GDM1 (cell line): ENCODE data around the gene EVPL.

Source experiments
- DNase-seq: peaks from one replicate; lab custom pipeline; 2025; lab: John Stamatoyannopoulos, UW

Gene EVPL

DNA sequence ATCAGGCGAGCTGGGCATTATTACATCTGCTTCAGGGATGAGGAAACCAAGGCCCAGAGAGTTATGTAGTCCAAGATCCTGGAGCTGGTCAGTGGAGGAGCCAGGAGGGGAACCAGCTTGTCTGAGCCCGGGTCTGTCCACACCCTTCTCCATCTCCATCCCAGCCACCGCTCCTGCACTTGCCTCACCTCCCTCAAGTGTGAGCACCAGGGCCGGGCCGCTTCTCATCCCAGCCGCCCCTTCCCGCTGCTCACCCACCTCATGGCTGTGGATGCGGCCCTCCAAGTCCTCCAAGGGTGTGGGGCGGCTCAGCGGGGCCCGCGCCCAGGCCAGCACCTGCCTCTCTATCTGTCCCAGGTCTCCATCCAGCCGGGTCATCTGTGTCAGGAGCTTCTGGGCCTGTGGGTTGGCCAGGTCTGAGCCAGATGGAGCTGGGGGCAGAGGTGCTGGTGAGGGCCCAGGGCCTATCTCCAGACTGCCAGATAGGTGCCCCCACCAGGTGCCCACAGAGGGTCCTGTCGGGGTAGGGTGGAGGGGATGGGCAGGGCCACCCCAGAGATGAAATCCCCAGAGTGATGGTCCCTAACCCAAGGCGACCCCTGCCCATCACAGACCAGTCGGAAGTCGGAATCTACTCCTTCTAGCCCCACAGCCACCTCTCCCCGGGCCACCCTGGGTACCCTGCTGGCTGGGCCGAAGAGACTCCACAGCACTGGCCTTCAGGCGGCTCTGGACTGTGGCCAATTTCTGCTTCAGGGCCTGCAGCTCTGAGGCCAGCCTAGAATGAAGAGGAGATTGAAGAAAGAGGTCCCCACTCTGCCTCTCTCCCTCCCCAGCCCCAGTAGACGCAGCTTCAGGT is 9.4 kb downstream of the EVPL start:
- DNase-seq, result no peak

DNA sequence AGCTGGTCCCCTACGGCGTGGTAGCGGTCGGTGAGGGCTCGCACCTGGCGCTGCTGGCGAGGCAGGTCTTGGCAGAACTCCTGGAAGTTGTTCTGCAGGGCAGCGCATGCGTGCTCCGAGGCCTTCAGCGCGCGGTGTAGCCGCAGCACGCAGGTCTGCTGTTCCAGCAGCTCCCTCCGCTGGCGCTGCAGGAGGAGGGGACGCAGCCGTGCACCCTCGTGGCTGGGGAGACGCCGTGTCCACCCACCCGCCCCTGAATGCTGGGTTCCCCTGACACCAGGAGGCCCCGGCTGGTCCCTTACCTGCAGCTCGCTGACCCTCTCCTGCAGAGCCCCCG is 12.2 kb downstream of the EVPL start:
- DNase-seq, result no peak

DNA sequence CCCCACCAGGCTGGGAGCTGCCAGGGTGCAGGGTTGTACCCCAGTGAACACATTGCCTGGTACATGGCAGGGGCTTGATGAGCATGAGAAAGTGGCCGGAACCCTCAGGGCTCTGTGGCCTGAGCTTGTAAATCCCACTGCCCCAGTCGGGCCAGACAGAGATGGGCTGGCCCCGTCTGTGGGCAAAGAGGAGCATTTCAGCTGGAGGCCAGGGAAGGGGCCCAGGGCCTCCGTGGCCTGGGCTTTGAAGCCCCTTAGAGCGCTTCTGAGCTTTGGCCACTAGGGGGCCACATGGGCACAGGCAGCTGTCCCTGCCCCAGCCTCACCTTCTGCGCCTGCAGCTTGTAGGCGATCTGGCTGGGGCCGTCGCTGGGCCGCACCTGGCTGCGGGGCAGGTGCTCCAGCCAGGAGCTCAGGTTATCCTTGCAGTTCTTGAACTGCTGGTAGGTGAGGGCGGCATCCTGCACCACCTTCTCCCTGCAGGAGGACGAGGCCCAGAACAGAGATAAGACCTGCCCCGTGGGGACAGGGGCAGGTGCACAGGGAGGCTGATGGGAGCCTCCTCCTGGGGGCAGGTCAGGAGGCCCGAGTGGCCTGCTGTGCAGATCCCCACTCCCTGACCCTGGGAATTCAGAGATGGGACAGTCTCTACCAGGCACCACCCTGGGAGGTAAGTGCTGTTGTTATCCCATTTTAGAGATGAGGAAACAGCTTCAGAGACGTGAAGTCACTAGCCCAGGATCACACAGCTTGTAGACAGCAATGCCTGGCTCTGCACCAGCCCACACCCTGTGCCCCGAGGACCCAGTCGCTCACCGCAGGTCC is 12.8 kb downstream of the EVPL start:
- DNase-seq, result peak; percentile 60

DNA sequence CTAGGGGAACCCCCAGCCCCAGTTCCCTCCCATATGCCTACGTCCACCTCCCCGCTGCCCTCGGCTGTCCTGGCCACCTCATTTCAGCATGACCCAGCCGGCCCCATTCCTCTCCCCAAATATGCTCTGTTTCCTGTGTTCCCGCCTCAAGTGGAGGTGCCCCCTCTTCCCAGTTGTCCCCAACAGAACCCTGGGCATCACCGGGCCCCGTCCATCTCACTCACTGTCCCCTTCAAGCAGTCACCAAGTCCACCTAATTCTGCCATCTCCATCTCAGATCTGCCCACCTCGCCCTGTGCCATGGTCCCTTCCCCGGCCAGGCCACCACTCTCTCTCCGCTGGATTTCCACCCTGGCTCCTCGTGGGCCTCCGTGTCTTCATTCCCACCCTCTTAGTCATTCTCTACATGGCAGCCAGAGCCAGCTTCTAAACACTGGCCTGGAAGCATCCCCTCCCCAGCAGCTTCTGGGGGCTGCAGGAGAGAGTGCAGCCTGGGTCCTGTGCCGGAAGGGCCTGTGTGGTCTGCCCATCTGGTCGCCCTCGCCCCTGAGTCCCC is 13.7 kb downstream of the EVPL start:
- no peak for DNase-seq

DNA sequence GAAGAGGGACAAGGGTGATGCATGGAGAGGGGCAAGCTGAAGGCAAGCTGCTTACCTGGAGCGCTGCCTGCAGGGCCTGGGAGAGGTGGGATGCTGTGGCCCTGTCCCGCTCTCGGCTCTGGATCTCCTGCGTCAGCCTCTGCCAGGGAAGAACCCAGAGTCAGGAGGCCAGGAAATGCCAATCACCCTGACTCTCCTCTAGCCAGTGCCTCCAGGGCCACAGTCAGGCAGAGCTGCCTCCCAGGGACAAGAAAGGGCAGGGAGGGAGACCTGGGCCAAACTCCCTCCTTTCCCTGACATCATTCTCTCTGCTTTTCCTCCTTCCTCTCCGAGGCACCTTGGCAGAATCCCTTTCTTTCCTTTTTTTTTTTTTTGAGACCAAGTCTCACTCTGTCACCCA is 15.2 kb downstream of the EVPL start:
- DNase-seq, result no peak

DNA sequence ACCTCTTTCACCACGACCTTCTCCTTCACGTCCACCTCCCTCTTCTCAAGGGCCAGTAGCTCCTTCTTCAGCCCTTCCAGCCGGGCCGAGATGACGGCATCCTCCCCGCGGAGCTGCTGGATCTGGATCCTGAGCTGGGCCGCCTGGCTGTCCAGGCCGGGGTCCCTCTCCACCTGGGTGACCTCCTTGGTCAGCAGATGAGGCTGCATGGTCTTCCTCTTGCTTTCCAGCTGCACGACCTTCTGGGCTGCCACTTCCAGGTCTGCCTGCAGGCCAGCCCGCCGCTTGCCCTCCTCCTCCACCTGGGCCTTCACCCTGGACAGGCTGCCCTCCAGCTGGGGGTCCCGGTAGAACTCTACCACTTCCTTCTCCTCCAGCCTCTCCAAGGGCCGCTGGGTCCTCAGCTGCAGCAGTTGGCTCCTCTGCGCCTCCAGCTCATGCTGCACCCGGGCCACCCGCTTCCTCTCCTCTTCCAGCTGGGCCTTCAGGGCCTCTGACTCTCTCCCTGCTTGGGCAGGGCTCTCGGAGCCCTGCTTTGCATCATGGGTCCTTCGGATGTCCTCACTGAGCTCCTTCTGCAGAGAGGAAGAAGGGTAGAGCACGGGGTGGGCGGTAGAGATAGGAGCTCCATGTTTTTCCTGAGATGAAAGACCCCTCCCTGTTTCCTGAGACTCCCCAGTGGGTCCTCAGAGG is 17.0 kb downstream of the EVPL start:
- no peak for DNase-seq

DNA sequence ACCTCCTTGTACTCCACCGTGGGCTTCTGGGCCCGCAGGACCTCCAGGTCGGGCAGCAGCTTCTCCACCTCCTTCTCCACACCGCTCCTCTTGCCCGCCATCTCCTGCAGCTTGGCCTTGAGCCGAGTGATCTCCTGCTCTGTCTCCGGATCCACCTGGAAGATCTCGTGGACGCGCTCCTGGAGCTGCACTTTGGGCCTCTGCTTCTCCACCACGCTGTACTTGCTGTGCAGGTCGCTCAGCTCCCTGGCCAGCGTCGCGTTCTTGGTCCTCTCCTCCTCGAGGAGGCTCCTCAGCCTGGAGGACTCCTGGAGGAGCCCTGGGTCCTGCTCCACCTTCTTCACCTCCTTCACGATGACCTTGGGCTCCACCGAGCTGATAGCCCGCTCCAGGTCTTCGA is 17.7 kb downstream of the EVPL start:
- no peak for DNase-seq

DNA sequence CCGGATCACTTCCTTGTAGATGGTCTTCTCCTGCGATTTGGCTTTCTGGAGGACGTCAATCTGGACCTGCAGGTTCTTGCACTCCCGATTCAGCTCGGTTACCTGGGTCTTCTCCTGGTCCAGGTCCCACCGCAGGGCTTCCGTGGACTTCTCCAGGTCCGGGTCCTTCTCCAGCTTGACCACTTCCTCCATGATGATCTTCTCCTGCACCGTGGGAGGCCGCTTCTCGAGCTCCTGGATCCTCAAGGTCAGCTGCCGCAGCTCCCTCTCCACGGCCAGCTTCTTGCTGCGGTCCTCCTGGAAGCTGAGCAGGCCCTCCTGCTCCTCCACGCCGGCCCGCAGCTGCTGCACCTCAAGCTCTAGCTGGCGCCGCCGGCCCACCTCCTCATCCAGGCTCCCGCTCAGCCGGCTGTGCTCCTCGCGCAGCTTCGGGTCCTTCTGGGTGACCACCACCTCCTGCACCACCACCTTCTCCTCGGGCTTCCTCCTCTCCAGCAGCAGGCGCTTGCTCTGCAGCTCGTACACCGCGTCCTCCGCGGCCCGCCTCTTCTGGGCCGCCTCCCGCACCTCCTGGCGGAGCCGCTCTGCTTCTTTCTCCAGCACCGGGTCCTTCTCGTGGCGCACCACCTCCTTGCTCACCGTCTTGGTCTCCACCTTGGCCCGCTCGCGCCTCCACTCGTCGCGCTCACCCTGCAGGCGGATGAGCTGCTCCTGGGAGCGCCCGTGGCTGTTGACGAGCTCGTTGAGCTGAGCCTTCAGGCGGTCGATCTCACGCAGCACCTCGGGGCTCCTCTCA is 18.3 kb downstream of the EVPL start:
- no peak for DNase-seq

DNA sequence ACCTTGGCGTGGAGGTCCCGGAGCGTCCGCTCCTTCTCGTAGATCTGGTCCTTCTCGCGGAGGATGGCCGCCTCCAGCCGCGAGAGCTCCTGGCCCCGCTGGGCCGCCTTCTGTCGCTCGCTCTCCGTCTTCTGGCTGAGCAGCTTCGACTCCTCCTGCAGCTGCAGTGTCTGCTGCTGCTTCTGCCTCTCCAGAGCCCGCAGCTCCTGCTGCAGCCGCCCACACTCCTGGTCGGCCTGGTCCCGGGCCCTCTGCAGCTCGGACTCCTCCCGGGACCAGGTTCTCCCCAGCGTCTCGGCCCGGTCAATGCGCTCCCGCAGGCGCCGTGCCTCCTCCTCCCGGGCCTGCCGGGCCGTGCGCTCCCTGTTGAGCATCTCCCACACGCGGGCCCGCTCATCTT is 18.9 kb downstream of the EVPL start:
- no peak for DNase-seq

DNA sequence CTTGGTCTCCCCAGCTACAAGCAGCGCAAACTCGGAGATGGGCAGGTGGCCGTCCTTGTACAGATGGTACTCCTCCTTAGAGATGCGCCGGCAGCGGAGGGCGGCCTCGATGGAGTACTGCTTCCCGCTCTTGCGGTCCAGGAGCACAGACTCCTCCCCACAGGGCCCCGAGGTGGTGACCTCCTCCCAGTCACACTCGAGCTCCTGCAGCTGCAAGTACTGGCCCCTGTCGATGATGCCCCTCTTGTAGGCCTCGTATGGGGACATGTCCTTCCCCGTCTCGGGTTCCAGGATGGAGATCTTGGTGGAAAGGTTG is 19.3 kb downstream of the EVPL start:
- DNase-seq, result no peak

DNA sequence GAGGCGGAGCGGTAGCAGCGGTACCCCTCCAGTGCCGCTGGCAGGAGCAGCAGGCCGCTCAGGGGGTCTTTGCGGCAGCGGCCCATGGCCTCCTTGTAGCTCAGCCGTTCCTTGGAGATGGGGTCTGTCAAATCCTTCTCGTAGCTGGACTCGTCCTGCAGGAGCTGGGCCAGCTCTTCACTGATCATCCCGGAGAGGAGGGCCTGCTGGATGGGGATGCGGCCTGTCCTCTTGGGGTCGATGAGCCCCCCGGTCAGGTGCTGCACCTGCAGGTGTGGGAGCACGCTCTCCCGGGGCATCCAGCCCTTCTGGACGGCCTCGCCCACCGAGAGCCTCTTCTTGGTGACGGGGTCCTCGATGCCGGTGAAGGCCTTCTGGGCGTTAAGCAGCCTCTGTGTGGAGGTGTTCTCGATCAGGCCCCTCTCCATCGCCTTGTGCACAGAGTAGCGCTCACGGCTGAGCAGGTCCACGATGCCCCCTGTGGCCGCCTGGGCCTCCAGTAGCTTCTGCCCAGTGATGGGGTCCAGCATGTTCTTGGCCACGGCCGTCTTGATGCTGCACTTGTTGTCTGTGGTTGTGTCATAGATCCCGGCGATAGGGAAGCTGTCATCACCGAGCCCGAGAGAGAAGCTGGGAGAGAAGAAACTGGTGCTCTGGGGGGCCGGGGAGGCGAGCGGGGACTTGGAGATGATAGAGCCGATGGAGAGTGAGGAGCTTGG is 19.8 kb downstream of the EVPL start:
- no peak for DNase-seq

DNA sequence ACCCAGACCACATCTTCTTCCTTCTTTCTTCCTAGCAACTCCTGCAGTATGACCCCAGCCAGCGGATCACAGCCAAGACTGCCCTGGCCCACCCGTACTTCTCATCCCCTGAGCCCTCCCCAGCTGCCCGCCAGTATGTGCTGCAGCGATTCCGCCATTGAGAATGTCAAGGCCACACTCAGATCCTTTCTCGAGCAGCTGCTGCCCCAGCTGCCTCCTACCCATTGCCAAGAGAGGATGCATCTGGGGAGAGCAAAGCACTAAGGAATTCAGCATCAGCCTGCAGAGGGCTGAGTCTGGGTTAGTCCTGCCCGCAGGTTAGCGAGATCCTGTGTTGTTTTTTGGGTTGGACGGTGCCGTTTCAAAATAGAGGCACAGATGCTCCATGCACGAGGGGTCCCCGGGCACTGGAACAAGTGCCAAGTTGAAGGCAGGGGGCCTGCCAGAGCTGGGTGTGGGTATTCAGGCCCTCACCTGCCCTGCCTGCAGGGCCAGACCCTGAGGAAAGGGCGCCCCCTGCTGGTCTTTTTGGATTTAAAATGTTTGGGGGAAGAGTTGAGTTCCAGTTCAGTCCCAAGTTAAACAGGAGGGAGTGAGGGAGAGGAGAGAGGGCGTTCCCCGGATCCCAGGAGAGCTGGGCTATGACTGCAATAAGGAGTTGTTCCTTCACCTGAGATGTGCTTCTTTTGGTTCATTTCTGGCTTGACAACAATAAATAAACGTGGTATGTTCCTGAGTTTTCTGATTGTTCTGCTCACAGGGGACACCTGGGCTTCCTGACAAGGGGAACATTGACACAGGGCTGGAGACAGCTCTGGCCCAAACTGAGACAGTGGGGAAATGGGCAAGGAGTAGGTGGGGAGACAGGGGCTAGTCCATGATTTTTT is 21.6 kb downstream of the EVPL start:
- DNase-seq, result peak; percentile 40

DNA sequence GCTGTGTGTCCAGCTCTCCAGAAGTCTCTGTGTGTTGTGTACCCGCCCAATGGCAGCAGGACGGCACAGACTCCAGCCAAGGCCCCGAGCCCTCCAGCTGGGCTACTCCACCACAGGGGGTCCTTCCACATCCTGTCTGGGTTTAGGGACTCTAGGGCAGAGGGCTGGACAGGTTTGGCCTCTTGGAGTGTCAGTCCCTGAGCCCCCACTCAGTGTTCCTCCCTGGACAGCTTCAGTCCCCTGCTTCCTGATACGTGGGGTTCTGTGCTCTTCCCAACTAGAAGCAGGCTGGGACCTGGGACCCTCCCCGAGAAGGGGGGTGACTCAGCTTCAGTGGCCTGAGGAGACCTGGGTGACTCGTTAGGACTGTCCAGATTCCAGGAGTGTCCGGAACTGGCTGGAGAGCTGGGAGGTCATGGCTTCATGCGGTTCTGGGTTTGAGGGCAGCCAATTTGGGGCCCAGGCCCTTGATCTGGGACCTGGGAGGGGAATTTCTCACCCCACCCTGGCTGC is 22.3 kb downstream of the EVPL start:
- DNase-seq, result no peak

DNA sequence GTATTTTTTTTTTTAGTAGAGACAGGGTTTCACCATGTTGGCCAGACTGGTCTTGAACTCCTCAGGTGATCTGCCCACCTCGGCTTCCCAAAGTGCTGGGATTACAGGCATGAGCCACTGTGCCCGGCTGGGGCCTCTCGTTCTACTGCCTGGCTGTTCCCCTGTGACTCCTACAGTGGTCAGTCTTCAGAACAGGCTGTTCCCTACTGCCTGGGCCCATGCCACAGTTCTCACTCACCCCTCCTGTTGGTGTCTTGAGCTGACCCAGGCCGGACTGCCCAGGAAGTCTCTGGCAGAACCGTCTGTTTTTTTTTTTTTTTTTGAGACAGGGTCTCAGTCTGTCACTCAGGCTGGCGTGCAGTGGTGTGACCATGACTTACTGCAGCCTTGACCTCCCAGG is 23.2 kb downstream of the EVPL start:
- DNase-seq, result no peak

DNA sequence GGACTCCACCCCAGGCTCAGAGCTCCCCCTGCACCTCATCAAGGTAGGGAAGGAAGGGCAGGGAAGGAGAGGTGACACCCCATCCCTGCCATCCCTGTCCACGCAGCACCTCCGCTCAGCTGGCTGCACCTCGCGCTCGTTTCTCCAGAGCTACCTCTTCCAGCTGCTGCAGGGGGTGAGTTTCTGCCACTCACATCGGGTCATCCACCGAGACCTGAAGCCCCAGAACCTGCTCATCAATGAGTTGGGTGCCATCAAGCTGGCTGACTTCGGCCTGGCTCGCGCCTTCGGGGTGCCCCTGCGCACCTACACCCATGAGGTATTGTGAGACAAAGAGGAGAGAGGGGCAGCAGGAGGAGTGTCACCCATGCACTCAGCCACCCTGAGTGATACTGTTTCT is 25.0 kb downstream of the EVPL start:
- DNase-seq, result no peak

DNA sequence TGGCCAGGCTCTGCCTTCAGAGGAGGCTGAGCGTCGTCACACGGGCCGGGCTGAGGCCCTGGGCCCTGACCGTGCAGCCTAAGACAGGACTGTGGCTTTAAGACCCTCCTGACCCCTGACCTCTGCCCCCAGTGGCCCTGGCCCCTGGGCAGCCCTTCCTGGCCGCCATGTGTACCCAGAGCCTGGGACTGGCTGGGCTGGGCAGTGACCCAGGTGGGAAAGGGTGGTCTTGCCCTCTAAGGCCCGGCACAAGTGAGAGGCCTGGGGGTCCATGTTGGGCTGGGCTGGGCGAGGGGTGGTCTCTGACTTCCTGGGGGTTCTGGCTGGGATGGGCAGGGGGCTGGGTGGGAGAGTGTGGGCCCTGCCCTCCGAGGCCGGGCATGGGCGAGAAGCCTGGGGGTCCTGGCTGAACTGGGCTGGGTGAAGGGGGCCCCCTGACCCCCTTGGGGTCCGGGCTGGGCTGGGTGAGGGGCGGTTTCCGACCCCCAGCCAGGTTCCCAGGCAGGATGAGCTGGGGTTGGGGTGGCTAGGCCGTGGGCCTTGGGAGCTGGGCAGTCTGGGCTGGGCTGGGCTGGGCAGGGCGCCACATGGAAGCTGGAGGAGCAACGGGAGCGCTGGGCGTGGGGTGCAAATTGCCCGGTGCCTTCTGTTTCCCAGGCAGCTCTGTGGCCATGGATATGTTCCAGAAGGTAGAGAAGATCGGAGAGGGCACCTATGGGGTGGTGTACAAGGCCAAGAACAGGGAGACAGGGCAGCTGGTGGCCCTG is 26.2 kb downstream of the EVPL start, which contains the start of gene CDK3:
Gene CDK3, plus strand, starts transcription at position 101 of the 767 bp plus-strand sequence. Its CDS starts 571 bp downstream, at position 672.
- DNase-seq, result no peak

DNA sequence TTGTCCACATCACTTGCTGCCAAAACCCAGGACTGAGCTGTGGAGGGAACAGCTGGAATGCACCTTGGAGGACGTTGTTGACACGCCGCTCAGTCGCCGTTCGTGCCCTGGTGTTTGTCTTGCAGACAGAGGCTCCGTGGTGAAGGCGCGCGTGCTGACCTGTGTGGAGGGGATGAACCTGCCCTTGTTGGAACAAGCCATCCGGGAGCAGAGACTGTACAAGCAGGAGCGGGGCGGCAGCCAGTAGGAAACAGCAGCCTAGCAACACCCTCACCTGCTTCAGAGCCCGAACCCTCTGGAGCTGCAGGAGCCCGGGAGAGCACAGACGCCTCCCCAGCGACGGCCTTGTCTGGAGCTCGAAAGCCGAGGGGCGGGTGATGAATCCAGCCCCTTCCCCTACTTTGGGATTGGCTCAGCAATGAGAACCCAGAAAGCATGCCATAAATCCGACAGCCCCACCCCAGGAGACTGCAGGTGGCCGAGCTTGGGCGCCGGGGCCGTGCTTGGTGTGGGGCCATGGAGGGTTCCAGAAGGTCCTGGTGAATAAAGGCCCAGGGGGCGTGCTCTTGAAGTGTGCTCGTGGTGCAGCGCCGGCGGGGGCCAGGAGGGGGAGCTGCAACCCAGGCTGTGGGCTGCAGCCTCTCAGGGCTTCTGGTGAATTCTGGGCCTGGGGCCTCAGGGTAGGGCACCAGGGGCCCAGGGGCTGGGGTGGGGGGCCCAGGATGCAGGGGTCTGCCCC is 26.9 kb downstream of the EVPL start:
- DNase-seq, result peak; percentile 60

DNA sequence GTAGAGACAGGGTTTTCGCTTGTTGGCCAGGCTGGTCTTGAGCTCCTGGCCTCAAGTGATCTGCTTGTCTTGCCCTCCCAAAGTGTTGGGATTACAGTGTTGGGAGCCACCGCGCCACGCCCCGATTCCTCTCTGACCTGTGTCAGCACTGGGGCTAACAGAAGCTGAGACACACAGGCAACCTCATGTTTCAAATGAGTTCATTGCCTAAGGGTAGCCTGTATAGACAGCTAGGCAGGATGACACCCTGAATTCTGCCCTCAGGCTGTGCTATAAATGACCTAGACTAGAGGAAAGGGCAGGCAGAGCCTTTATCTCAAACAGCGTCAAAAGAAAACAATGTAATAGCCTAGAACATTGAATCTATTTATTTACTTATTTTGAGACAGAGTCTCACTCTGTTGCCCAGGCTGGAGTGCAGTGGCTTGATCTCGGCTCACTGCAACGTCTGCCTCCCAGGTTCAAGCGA is 28.7 kb downstream of the EVPL start:
- no peak for DNase-seq
